H1 (cell line): ENCODE measurements around the gene ANKS1B. TPM values are rescaled to one million over a fixed set of nuclear protein-coding genes. Genes with fewer than 3 reads are reported as not detected.

Experiments used
- ASH2L ChIP-seq: fragments of 200-600, 300-600 bp; sonication (generic); IDR thresholded peaks from one replicate; pipeline ENCODE4 v1.7.1; 2017; ENCODE audit warnings: low read length
- BRCA1 ChIP-seq: IDR thresholded peaks from 2 replicates; pipeline ENCODE4 v1.6.1; 2012; ENCODE audit warnings: low read depth, low read length, improper control_type of control experiment
- EP300 ChIP-seq, 2 experiments: IDR thresholded peaks; 1 replicate in 1 of 2; 2 replicates in 1 of 2; pipeline ENCODE4 v1.6.1; 2011 to 2012; ENCODE audit warnings: low read depth in 2 of 2, low read length in 2 of 2, mild to moderate bottlenecking in 2 of 2, borderline replicate concordance in 1 of 2, inconsistent platforms in 1 of 2, moderate library complexity in 1 of 2
- HDAC2 ChIP-seq, 2 experiments: fragments of 300-600 bp in 1 of 2; sonication (generic) in 1 of 2; IDR thresholded peaks; 2 replicates each; pipeline ENCODE4 v1.6.1; 2011 to 2012; ENCODE audit warnings: low read depth in 2 of 2, low read length in 2 of 2, mild to moderate bottlenecking in 2 of 2, moderate library complexity in 2 of 2, borderline replicate concordance in 1 of 2, inconsistent platforms in 1 of 2
- KDM4A ChIP-seq: IDR thresholded peaks from one replicate; pipeline ENCODE4 v1.7.1; 2012; ENCODE audit warnings: low read depth, mild to moderate bottlenecking, moderate library complexity, low read length, inconsistent platforms; ENCODE audit not compliant: severe bottlenecking
- NRF1 ChIP-seq: IDR thresholded peaks from 2 replicates; pipeline ENCODE4 v1.6.1; 2011; ENCODE audit warnings: mild to moderate bottlenecking, low read depth, low read length, improper control_type of control experiment
- PHF8 ChIP-seq: fragments of 200-600 bp; sonication (generic); conservative IDR thresholded peaks from 2 replicates; pipeline ENCODE4 v1.7.1; 2012; ENCODE audit warnings: low read depth, mild to moderate bottlenecking, inconsistent platforms, low read length, moderate library complexity
- TAF7 ChIP-seq: optimal IDR thresholded peaks from 2 replicates; pipeline ENCODE3; 2011; ENCODE audit warnings: low read depth, mild to moderate bottlenecking, inconsistent platforms, low read length, moderate library complexity, borderline replicate concordance
- polyA plus RNA-seq, 7 experiments: library from polyadenylated mRNA; depleted of rRNA in 3 of 7; stranded (reverse) in 5 of 7; unstranded in 2 of 7; fragments of >200 nt in 5 of 7; fragments of 200-250 nt in 2 of 7; gene quantifications; 1 replicate in 5 of 7; 2 replicates in 1 of 7; 4 replicates in 1 of 7; pipeline versions ENCODE4 v1.2.1 to v1.2.3, GENCODE V29; 2011 to 2013; ENCODE audit warnings: missing spikeins in 2 of 7, mixed read lengths in 2 of 7
- total RNA-seq: library from RNA; stranded (reverse); fragmentation: NEBNext Ultra II Directional; extraction: Animal tissue kit (Norgen Biotek cat#: 25700); gene quantifications from 2 replicates; pipeline ENCODE4 v1.2.1, GENCODE V29; 2021

Gene ANKS1B
- total and polyA plus RNA-seq, 2 of the 8 experiments (the other 6 are each of a cell fraction or from before 2014, with no cell fraction given) = 2.7 to 6.1 TPM

DNA sequence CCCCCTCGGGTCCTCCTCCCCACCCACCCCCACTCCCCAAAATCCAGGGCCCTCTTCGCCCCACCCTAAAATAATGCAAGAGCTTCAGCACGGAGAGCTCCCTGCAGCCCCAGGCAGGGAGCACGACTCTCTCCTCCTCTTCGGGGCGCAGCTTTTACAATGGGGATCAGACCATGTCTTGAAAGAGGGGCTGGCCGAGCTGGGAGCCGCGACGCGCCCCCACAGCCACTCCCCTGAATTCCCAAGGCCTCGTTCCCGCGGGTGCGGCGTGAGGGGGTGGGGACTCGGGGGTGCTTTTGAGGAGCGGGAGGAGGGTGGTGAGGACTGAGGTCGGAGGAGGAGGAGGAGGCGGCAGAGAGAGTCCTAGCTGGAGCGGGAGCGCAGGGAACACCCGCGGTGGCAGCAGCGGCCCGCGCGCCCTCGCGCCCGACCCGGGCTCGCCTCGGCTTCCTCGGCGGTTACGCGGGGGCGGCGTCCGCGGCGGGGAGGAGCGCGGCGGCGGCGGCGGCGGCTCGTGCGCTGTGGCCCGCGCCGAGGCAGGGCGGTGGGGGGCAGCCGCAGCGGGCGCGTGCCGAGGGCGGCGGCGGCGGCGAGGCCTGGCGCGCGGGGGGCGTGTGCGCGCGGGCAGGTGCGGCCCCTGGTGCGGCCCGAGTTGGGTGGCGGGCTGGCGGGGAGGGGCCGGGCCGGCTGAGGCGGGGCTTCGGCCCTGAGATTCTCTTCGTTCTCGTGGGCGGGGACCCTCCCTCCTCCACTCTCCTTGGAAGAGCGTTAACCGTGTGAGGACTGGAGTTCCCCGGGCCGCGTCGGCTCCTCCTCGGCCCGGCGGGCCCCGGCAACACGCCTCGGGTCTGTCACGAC, at the start of gene ANKS1B (continued):
- TF ChIP-seq HDAC2 (IDR thresholded peaks at IDR 0.05; ENCODE audit: borderline replicate concordance in 1 of 2, low read depth in 2 of 2, low read length in 2 of 2) = peak in 1 of 2 experiments; percentile 12; a peak in 2 of 4 replicates
- TF ChIP-seq PHF8 = peak; percentile 39
- no peak for TF ChIP-seq NRF1
- TF ChIP-seq TAF7 = peak; percentile 29
- TF ChIP-seq KDM4A = peak; percentile 68
- peak; percentile 77 for TF ChIP-seq ASH2L
- TF ChIP-seq BRCA1 = no peak
- peak in 1 of 2 experiments; percentile 10; a peak in 1 of 3 replicates for TF ChIP-seq EP300 (IDR thresholded peaks at IDR 0.05; ENCODE audit: borderline replicate concordance in 1 of 2, low read depth in 2 of 2, low read length in 2 of 2)
